ENCODE data around the gene TRAF7.

DNA sequence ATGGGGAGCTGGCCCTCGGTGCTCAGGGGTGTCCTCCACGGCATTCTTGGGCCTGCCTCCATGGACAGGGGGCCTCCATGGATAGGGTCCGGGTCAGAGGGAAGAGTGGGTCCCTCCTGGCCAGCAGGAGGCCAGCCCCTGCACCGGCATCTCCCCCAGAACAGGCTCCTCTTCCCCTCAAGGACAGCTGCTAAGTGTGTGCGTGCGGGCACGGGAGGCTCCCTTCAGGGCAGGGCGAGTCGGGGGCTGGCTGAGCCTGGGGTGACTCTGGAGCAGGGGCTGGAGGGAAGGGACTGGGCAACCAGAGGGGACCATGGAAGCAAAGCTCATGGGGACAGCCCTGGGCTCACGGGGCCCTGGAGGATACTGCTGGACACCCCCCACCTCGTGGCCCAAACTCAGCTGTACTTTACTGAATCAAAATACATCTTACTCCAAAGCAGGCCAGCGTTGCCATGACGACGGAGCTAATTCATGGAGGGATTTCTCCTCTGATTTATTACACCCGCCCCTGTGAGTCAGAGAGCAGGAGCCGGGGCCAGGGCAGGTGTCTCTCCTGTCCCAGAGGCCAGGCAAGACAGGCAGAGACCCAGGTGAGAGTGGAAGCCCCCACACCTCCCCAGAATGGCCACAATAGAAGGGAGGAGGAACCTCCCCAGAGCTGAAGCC is 38.7 kb downstream of the TRAF7 start:
- TF ChIP-seq POLR2A (IDR thresholded peaks at IDR 0.05), result no peak
- TF ChIP-seq, protein P1, sequence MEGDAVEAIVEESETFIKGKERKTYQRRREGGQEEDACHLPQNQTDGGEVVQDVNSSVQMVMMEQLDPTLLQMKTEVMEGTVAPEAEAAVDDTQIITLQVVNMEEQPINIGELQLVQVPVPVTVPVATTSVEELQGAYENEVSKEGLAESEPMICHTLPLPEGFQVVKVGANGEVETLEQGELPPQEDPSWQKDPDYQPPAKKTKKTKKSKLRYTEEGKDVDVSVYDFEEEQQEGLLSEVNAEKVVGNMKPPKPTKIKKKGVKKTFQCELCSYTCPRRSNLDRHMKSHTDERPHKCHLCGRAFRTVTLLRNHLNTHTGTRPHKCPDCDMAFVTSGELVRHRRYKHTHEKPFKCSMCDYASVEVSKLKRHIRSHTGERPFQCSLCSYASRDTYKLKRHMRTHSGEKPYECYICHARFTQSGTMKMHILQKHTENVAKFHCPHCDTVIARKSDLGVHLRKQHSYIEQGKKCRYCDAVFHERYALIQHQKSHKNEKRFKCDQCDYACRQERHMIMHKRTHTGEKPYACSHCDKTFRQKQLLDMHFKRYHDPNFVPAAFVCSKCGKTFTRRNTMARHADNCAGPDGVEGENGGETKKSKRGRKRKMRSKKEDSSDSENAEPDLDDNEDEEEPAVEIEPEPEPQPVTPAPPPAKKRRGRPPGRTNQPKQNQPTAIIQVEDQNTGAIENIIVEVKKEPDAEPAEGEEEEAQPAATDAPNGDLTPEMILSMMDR (IDR thresholded peaks at IDR 0.05), result no peak

Measured in body of pancreas (tissue), 4 donors.